ENCODE measurements around the gene REG1B.
"Not testable (repeated sequence)": the region's sequence is repeated elsewhere in the genome, so short reads cannot be mapped to it uniquely, and the experiment has no call there.

REG1B gene

GRCh38 chr2:79084495-79085135 is 3.2 kb downstream of the REG1B start:
- no peak for DNase-seq (ENCODE audit: low read depth)

- no peak for DNase-seq (ENCODE audit: low read depth)
These were observed 4.1 kb downstream of the REG1B start for GRCh38 chr2:79083597-79084251.

GRCh38 chr2:79082987-79083386 is 4.8 kb downstream of the REG1B start:
- no peak for DNase-seq (ENCODE audit: low read depth)

GRCh38 chr2:79071078-79071477 is 16.7 kb downstream of the REG1B start:
- DNase-seq (ENCODE audit: low read depth): no peak

GRCh38 chr2:79065201-79065600 is 22.6 kb downstream of the REG1B start:
- no peak for DNase-seq (ENCODE audit: low read depth)

- DNase-seq (ENCODE audit: low read depth): not testable (repeated sequence)
These were observed 33.0 kb downstream of the REG1B start for GRCh38 chr2:79054769-79055168.

GRCh38 chr2:79053486-79053885 is 34.3 kb downstream of the REG1B start:
- DNase-seq (ENCODE audit: low read depth): not testable (repeated sequence)

GRCh38 chr2:79041032-79041448 is 46.8 kb downstream of the REG1B start:
- no peak for DNase-seq (ENCODE audit: low read depth)

GRCh38 chr2:79039944-79040343 is 47.8 kb downstream of the REG1B start:
- no peak for DNase-seq (ENCODE audit: low read depth)

Measured in activated T-helper 1 cell treated with Interleukin-2 at 50 U/mL for 16 hours (primary cell).